ENCODE data around the gene MPHOSPH10.

DNA sequence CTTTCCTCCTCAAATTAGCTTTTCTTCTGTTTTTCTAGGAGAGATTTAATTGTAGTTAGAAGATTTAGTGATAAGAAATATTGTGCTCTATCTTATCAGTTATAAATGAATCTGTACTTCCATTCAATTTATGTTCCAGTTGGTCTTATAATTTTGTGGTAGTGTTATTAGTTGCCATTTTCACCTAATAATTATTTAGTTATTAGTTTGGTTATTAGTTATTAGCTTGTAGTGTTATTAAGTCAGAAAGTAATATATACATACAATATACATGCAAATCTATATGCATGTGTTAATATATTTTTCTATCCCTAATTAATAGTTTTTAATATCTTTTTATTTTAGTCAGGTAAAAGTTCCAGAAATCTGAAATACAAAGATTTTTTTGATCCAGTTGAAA lies 3.2 kb downstream of the MPHOSPH10 start:
- TF ChIP-seq POLR2AphosphoS5 (IDR thresholded peaks at IDR 0.05; ENCODE audit: insufficient read depth in 1 of 2, low read depth in 1 of 2), result no peak
- TF ChIP-seq, protein P1, sequence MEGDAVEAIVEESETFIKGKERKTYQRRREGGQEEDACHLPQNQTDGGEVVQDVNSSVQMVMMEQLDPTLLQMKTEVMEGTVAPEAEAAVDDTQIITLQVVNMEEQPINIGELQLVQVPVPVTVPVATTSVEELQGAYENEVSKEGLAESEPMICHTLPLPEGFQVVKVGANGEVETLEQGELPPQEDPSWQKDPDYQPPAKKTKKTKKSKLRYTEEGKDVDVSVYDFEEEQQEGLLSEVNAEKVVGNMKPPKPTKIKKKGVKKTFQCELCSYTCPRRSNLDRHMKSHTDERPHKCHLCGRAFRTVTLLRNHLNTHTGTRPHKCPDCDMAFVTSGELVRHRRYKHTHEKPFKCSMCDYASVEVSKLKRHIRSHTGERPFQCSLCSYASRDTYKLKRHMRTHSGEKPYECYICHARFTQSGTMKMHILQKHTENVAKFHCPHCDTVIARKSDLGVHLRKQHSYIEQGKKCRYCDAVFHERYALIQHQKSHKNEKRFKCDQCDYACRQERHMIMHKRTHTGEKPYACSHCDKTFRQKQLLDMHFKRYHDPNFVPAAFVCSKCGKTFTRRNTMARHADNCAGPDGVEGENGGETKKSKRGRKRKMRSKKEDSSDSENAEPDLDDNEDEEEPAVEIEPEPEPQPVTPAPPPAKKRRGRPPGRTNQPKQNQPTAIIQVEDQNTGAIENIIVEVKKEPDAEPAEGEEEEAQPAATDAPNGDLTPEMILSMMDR (IDR thresholded peaks at IDR 0.05), result no peak

Data from vagina (tissue), 2 donors.